Retina (tissue), 1 donor: ENCODE data around the gene ZNF185.

Experiments used
- DNase-seq: peaks from one replicate; pipeline ENCODE4 v3.0.0-alpha.2; 2016

ZNF185 gene

DNA sequence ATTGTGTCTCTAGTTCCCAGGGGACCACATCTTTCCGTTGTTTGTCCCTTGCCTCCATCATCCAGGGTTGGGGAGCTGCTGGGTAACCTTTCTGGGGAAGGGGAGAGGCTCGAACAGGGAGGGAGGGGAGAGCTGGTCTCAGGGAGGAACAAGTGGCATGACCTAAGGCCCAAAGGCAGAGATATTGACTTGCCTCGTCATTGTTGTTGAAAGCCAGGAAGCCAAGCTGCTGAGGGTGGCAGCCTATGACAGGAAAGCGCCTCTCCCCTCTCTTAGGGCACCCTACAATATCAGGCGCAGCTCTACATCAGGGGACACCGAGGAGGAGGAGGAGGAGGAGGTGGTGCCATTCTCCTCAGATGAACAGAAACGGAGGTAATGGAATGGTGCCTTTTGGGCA lies 20.8 kb downstream of the ZNF185 start:
- DNase-seq: no peak

DNA sequence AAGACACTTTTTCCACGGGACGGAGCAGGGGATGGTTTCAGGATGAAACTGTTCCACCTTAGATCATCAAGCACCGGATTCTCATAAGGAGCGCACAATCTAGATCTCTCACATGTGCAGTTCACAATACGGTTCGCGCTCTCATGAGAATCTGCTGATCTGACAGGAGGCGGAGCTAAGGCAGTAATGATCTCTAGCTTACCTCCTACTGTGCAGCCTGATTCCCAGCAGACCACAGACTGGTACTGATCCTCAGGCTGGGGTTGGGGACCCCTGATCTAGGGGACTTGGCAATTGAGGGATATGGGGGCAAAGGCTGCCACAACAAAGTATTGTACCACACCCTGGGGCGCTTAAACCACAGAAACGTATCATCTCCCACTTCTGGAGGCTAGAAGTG lies 25.7 kb downstream of the ZNF185 start:
- DNase-seq: no peak

DNA sequence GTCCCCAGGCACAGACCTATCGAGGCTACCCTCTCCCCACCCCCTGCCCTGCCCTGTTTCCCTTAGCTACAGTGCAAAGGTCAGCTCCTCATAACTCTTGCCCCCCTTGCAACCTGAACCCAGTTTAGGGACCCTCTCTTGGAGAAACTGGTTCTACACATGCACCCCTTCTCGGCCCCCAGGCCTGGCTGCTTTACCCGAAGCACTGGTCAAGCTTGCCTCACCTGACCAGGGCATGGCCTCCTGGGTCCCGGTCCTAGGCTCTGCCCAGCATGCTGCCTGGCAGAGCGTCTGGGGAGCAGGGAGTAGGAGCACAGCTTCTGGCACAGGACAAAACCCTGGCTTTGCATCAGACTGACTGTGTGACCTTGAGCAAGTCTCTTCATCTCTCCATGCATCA lies 28.0 kb downstream of the ZNF185 start:
- DNase-seq: no peak

DNA sequence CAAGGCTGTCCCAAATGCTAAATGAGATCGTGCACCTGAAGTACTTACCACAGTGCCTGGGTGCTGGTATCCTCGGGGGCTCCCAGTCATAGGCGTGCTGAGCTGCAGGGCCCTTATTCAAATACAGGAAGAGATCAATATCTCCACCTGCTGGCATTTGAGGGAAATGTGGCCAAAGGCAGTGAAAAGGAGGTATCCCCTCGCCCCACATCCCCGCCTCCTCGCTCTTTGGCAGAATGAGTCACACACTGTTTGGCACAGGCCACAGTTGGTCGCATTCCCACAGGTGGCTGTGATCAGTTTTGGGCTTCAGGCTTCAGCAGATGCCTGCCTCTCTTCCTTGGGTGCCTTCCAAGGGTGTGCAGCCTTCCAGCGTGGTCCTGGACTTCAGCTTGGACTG lies 28.4 kb downstream of the ZNF185 start:
- DNase-seq: peak; percentile 42

DNA sequence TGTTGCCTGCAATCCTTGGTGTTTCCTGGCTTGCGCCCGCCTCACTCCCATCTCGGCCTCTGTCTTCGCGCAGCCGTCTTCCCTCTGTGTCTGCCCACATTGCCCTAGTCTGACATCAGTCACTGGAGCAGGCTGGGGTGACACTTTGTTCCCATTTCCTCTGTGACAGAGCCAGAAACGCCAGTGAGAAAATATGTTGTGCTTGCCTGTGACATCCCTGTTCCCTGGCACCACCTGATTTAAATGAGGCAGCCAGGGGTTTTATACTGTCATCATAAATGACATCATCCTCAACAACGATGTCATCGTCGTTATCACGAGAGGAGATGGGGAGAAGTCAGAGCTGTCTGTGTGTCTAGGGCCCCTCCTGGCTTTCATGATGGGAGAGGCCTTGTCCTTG lies 29.1 kb downstream of the ZNF185 start:
- no peak for DNase-seq

DNA sequence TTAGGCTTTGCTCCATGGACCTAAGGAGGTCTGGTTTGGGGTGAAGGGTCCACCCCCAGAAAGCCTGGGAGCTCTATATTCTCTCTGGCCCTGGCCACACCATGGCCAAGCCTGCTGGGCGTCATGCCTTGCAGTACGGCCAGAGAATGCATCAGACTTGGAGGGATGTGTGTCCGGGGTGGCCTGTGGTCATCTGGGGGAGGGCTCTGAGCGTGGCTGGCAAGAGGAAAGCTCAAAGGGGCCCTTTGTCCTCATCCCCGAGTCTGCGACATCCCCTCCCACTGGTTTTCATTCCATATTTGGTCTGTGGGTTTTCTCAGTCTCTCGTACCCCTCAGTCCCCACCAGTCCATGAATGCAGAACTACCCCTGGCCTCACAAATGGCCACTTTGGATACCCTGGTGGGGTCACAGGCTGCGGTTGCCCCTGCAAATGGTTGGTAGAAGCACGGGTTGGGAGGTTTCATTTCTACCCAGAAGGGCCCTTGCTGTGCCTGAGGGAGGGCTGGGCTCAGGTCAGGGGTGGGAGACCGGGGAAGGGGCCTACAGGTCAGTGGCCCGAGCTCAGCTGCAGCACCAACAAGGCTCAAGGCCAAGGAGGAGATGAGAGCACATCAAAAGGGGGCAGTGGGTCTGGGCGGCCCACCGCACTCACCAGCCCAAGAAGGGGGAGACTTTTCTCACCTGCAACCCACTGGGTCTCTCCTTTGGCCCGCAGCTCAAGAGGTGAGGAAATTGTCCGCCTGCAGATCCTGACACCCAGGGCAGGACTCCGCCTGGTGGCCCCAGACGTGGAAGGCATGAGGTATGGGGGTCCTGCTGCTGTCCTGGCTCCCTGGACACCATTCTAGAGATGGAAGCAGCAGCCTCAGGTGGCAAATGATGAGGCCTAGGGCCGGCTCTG lies 30.2 kb downstream of the ZNF185 start:
- no peak for DNase-seq

DNA sequence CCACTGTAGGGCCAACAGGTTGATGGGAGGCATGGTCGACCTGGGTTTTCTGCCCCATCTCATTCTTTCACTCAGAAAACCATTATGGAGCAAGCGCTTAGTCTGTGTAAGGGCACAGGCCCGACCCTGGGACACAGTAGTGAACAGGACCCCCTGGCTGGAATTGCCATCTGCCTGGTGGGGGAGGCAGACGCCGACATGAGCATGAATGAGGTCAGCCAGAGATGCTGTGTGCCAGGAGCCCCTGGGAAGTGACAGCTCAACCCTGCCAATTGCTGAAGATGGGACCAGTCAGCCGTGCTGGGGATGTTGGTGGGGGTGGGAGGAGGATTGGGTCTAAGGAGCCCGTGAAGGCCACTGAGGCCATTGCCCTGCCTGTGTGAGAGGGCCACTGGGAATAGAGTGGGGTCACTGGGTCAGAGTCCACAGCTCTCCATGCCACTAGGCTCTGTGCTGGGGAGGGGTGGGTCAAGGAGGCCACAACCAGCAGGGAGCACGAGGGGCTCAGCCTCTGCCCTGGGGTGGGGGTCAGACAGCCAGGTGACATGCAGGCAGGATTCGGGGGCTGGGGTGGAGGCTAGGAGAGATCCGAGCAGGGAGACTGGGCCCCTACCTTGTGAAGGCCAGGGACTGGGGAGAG lies 31.0 kb downstream of the ZNF185 start:
- no peak for DNase-seq

DNA sequence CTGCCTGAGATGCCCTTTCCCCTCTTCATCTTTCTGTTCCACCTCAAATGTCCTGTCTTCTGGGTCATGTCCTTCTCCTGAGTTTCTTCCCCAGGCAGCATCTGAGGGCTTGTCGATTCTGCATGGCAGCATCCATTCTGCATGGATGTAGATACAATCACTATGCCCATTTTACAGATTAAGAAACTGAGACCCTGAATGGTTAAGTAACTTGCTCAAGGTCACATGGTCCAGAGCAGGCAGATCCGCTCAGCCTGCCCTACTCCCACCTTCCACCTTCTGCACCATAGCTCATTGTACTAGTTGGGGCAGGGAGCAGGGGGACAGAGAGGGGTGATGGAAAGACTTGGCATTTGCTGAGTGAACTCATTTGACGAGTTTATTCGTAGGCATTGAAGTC lies 32.0 kb downstream of the ZNF185 start:
- DNase-seq: no peak

DNA sequence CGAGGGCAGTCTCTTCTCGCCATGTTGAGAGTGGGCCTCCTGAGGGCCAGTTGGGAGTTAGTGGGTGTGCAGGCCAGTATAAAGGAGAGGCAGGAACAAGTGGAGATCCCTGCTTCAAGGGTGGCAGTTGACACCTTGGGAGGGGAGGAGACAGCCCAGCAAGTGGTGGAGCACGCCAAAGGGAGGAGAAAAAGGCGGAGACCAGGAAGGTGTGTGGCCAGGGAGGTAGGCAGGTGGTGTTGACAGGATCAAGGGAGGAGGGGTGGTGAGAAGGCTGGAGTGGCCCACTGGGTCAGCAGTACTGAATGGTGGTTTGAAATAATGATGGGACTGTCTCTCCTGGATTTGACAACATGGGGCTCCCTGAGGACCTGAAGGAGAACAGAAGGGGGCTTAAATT lies 32.6 kb downstream of the ZNF185 start:
- no peak for DNase-seq

DNA sequence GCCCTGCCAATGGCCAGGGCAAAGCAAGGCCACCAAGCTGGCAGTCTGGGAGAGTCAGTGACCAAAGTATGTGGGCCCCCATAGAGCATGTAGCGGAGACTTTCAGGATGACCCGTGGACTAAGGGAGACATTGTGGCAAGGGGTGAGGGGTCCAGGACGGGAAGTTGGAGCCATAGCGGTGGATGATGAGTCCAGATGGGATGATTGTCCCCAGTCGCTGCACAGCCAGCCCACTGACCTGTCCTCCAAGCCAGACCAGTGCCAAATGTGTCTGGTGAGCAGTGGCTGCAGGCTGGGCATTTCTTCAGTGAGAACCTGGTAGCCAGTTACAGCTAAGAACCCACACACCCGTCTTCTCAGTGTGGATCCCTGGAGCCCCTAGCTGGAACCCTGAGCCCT lies 34.3 kb downstream of the ZNF185 start:
- no peak for DNase-seq

DNA sequence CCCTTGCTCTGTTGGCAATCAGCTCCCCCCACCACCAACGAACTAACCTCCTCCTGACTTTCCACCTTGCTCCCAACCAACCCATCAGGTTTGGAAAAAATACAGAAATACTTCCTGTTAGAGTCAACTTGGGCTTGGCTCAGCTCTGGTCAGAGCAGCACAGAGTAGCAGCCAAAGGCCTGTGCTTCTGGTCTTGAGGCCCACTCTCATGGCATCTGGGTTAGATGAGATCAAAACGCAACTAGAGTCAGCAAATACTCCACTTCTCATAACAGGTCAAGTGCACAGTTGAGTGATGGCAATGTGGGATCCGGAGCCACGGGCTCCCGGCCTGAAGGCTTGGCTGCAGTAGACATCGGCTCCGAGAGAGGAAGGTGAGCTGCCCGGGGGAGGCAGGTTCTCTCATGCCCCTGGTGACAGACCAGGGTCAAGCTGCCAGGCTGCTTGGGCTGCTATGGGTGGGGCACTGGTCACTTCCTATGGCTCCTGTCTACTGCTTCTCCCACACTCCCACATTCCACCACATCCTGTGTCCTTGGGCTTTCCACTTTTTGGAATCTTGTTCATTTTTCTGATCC lies 34.8 kb downstream of the ZNF185 start:
- no peak for DNase-seq

DNA sequence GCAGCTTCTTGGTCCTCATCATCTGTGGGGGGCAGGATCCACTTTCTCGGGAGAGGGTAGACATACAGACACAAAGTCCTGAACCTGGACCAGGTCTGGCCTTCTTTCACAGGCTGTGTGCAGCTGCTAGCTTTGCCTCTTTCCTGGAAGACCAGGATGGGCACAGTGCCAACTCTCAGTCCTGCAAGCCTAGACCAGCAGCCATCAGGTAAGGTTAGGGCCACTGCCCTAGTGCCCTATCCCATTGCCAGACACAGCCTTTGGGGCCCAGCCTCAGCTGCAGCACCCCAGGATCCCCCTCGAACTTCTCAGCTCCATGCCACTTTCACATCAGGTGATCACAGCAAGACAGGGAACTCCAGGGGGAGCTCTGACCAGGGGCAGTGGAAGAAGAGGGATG lies 38.4 kb downstream of the ZNF185 start:
- no peak for DNase-seq

DNA sequence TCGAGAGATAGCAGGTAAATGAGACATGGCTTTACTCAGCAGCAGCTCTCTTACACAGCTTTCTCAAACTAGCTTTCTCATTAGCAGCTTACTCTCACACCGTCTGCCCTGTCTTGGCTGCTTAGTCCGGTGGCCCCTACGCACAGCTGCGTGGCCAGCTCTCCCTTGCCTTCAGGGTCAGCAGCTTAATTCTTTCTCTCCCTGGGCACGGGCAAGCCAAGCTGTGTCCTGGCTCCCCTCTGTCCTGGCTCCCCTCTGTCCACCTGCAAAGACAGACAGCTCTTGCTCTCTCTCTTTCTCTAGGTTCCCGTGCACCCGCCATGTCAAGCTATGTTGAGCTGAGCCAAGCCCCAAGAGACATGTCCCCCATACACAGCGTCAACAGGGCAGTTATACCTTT lies 39.4 kb downstream of the ZNF185 start:
- DNase-seq: no peak

DNA sequence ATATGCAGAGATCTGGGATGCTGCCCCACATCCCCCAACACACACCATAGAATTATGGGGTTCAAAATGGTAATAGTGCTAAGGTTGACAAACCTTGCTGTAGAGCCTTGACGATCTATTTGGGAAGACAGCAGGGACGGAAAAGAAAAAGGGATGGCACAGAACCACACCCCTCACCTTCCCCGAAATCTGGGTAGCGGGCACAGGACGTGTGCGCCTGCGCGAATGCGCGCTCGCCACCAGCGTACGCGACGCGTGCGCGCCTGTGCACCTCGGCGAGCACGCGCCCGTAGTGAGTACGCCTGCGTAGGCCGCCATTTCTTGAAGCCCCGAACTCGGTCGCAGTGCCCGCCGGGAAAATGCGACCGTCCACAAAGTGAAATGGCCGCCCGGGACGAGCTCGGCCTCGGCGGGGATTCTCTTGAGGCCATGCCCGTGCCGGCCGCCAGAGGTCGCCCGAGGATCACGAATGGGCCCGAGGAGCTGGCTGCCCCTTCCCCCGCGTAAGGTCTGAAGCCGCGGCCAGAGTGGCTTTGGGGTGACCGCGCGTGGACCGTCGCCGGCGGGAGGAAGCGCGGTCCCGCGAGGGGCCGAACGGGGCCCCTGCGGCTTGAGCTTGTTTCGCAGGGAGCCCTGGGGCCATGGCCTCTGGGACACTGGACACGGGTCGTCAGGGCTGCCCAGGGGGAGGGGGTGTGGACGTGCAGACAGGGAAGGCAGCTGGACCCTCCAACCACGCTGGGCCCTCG lies 43.6 kb downstream of the ZNF185 start:
- DNase-seq: peak; percentile 97

DNA sequence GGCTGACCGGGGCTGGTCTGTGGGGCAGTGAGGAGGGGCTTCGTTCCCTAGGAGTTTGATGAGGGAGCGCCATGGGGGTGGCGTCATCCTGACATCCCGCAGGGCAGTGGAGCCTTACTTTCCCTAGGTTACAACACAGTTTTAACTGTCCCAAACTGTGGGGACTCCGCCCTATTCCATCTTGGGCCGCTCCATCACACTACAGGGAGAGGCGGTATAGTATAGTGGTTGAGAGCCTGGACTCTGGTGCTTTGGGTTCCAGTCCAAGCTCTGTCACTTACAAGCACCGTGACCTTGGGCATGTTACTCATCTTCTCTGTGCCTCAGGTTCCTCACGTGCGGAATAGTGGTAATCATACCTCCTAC lies 44.2 kb downstream of the ZNF185 start:
- no peak for DNase-seq

DNA sequence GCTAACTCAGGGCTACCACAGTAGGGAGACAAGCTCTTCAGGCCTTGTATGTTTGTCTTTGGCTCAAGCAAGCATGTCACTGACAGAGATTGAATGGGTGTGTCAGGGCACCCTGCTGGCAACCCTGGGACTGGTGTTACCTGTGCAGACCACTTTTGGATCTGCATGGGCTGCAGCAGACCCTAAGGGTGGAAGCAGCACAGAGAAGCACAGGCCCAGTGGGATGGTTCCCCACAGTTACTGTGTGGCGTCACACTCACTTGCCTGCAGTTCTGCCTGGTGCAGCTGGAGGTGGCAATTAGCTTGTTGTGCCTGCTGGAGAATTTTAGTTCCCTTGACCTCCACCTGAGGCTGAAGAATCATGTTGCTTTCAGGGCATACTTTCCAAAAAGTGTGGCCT lies 46.0 kb downstream of the ZNF185 start:
- no peak for DNase-seq

DNA sequence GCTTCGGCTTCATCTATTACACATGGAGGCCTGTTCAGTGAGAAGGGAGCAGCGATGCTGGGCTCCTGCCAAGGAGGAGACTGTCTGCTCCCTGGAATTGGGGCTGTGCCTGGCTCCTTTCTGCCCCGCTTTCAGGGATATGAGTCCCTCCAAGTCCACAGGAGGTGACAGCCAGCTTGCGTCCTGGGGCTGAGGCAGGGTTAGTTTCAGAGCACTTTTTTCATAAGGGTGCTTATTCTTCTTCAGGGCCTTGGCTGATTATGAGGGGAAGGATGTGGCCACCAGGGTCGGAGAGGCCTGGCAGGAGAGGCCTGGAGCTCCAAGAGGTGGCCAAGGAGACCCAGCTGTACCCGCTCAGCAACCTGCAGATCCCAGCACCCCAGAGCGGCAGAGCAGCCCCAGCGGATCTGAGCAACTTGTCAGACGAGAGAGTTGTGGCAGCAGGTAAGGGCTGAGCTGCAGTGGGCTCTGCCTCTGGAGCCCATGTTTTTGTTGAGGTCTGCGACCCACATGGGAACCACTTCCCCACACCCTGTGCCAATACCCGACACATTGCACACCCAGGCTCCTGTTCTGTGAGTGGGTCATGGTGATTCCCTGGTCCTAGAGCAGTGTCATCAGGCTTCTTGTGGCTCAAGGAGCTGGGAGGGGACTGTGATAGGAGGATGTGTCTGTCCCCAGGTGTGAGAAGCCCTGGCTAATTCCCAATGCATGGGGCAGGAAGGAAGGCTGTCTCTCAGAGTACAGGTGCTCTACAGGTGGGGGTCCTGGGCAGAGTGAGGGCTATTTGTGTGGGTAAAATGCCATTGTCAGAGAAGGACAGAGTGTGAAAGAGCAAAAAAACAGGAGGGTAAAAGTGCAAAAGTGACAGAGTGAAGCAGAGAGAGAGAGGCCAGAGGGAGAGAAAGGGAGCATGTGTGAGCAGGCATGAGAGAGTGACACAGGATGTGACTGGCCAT lies 47.4 kb downstream of the ZNF185 start:
- DNase-seq: no peak

DNA sequence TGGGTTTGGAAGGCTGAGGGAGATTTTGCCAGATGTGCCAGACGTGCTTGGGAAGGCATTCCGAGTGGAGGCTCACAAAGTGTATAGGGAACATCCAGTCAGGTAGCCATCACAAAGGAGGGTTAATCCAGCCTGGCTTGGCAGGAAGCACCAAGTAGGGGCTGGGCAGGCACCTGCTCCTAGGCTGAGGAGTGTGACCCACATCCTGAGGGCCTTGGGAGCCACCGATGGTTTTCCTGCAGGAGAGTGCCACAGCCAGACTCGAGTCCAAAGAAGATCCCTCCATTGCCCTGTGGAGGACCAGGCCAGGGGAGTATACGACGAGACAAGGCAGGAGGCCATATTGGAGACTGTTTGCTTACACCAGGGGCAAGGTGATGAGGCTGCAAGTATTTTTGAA lies 48.8 kb downstream of the ZNF185 start:
- no peak for DNase-seq
